GM18907 (cell line): ENCODE results near the gene PRC1.

ENCODE experiments used
- ATAC-seq: cut with Tn5 transposase; IDR thresholded peaks from one replicate; pipeline ENCODE4 v1.9.1; 2021; ENCODE audit warnings: mild to moderate bottlenecking, moderate library complexity; ENCODE audit not compliant: unreplicated experiment

The PRC1 gene

GRCh38 chr15:90956274-90957030 lies 37.9 kb downstream of the PRC1 start:
- ATAC-seq: no peak

- ATAC-seq: no peak
Observed at GRCh38 chr15:90955624-90956273, 38.6 kb downstream of the PRC1 start.

- peak; percentile 93 for ATAC-seq
Observed at GRCh38 chr15:90954712-90955623, 39.4 kb downstream of the PRC1 start, which contains the start of gene RCCD1. TSS of gene RCCD1 (plus strand) at chr15:90954884. CDS start at chr15:90956735, 1,851 bp downstream.

- ATAC-seq: no peak
Observed at GRCh38 chr15:90953947-90954711, 40.2 kb downstream of the PRC1 start.

- ATAC-seq: no peak
Observed at GRCh38 chr15:90952901-90953677, 41.2 kb downstream of the PRC1 start.

GRCh38 chr15:90950676-90951075 lies 43.7 kb downstream of the PRC1 start:
- no peak for ATAC-seq

- no peak for ATAC-seq
Observed at GRCh38 chr15:90949979-90950675, 44.2 kb downstream of the PRC1 start.

GRCh38 chr15:90948506-90948905 lies 45.8 kb downstream of the PRC1 start:
- ATAC-seq: no peak

GRCh38 chr15:90947577-90948357 lies 46.6 kb downstream of the PRC1 start:
- ATAC-seq: no peak

GRCh38 chr15:90946941-90947576 lies 47.3 kb downstream of the PRC1 start:
- no peak for ATAC-seq

GRCh38 chr15:90946538-90946937 lies 47.8 kb downstream of the PRC1 start:
- no peak for ATAC-seq

- ATAC-seq: no peak
Observed at GRCh38 chr15:90945091-90945490, 49.2 kb downstream of the PRC1 start.

- ATAC-seq: no peak
Observed at GRCh38 chr15:90942354-90943120, 51.8 kb downstream of the PRC1 start.

GRCh38 chr15:90941038-90941437 lies 53.3 kb downstream of the PRC1 start:
- no peak for ATAC-seq

- no peak for ATAC-seq
Observed at GRCh38 chr15:90939756-90940155, 54.6 kb downstream of the PRC1 start.

- no peak for ATAC-seq
Observed at GRCh38 chr15:90938261-90938660, 56.1 kb downstream of the PRC1 start.

GRCh38 chr15:90936823-90937222 lies 57.5 kb downstream of the PRC1 start:
- no peak for ATAC-seq
